Neural crest cell (in vitro differentiated cells): ENCODE data around the gene CIART. TPM values are rescaled to one million over a fixed set of nuclear protein-coding genes. Genes with fewer than 3 reads are reported as not detected.
"Not testable (repeated sequence)": the region's sequence is repeated elsewhere in the genome, so short reads cannot be mapped to it uniquely, and the experiment has no call there.

ENCODE experiments used
- DNase-seq: peaks from one replicate; pipeline ENCODE4 v3.0.0; 2021; ENCODE audit warnings: low read depth, mixed read lengths, low spot score
- H3K27ac Mint-ChIP-seq: one replicate; pipeline ENCODE4 v1.8.0; 2021; ENCODE audit warnings: mild to moderate bottlenecking, mixed read lengths; ENCODE audit not compliant: unreplicated experiment
- H3K27me3 Mint-ChIP-seq: 2 replicates; pipeline ENCODE4 v1.8.0; 2021; ENCODE audit warnings: low read depth, mild to moderate bottlenecking, mixed read lengths
- H3K36me3 Mint-ChIP-seq: 2 replicates; pipeline ENCODE4 v1.8.0; 2021; ENCODE audit warnings: low read depth, mild to moderate bottlenecking, mixed read lengths
- H3K4me1 Mint-ChIP-seq: 2 replicates; pipeline ENCODE4 v1.8.0; 2021; ENCODE audit warnings: mixed read lengths
- H3K4me3 Mint-ChIP-seq: one replicate; pipeline ENCODE4 v1.8.0; 2021; ENCODE audit warnings: mild to moderate bottlenecking, mixed read lengths
- H3K9me3 Mint-ChIP-seq: 2 replicates; pipeline ENCODE4 v1.8.0; 2021; ENCODE audit warnings: mixed read lengths
- total RNA-seq: library from RNA; stranded (reverse); gene quantifications from 2 replicates; pipeline ENCODE4 v1.2.1, GENCODE V29; 2021
- TF ChIP-seq, protein P1 (sequence below): fragments of 200-600 bp; sonication (generic); conservative IDR thresholded peaks from 2 replicates; pipeline ENCODE4 v1.5.0; 2021; ENCODE audit warnings: antibody characterized with exemption, mild to moderate bottlenecking

Gene CIART
- total RNA-seq, 1 donor from 2014 or later, result 3.7 TPM

DNA sequence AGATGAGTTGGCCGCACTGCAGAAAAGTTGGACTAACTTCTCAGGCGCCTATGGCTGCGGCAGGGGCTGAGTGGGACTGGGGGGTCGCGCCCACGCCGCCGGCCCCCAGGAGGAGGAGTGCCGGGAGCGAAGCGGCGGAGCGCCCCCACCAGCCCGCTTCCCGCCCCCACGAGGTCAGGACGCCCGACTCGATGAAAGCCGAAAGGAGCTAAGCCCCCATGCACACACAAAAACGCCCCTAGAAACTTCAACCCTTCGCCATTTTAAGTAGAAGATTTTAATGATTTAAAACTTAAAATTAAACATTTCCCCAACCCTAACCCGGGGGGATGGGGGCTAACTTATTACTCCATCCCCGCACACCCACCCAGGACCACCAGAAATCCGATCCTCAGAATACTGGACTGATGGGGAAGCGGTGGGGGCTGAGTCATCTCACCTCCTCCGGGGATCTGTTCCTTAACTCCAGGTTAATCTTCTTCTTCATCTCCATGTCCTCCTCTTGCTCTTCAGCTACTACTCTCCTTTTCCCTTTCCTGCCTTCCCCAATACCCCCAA is 47.0 kb upstream of the CIART start:
- no peaks in the 10 kb centered on the region for H3K27me3 Mint-ChIP-seq
- H3K4me3 Mint-ChIP-seq, result no peak overlapping the region
- H3K4me1 Mint-ChIP-seq, result peaks cover 16% of the 10 kb centered on the region
- TF ChIP-seq, protein P1, sequence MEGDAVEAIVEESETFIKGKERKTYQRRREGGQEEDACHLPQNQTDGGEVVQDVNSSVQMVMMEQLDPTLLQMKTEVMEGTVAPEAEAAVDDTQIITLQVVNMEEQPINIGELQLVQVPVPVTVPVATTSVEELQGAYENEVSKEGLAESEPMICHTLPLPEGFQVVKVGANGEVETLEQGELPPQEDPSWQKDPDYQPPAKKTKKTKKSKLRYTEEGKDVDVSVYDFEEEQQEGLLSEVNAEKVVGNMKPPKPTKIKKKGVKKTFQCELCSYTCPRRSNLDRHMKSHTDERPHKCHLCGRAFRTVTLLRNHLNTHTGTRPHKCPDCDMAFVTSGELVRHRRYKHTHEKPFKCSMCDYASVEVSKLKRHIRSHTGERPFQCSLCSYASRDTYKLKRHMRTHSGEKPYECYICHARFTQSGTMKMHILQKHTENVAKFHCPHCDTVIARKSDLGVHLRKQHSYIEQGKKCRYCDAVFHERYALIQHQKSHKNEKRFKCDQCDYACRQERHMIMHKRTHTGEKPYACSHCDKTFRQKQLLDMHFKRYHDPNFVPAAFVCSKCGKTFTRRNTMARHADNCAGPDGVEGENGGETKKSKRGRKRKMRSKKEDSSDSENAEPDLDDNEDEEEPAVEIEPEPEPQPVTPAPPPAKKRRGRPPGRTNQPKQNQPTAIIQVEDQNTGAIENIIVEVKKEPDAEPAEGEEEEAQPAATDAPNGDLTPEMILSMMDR, result no peak
- H3K9me3 Mint-ChIP-seq, result no peaks in the 10 kb centered on the region
- H3K27ac Mint-ChIP-seq, result no peak overlapping the region
- no peak for DNase-seq
- peaks cover 3% of the 10 kb centered on the region for H3K36me3 Mint-ChIP-seq

DNA sequence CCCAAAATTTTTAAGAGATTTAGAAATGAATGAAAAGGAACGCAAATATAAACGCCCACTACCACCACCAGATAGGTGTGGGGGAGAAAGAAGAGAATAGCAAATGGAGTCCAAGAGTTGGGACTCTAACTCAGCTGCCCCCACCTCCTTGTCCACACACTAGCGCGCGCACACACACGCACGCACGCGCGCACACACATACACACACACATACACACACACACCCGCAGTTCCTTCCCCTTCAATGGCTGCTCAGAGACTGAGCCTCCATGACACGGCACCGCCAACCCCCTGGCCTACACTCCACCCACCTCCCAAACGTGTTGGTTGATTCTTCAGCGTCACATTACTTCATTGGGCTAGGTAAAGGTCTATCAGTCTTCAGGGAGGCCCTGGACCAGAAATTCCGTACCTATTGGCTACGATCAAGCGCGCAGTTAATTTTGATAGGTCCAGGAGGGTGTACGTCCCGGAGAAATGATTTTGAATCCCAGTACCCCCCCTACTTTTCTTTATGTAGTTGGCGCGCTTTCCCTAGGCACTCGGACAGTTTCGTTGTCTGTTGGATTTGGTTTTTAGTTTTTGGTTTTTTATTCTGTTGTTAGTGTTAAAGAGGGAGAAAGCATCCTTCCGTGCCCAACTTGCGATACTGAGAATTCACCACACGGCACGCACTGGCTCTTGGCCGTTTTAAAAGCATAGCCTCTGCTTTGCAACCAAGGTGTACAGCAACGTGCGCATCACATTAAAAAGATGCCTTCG is 46.3 kb upstream of the CIART start, which contains the start of gene ANP32E:
ANP32E (minus strand) TSS at position 261 of the 762 bp plus-strand sequence. CDS start 326 bp downstream, outside the sequence.
- TF ChIP-seq, protein P1, result peak; percentile 46
- Mint-ChIP-seq H3K36me3 (no peaks in the 10 kb centered on the region), H3K27ac (peak within 1 kb of the TSS; percentile 87), H3K4me1 (peaks cover 16% of the 10 kb centered on the region), H3K27me3 (no peaks in the 10 kb centered on the region), H3K4me3 (no peak within 1 kb of the TSS), H3K9me3 (no peaks in the 10 kb centered on the region)
- DNase-seq, result peak; percentile 89

DNA sequence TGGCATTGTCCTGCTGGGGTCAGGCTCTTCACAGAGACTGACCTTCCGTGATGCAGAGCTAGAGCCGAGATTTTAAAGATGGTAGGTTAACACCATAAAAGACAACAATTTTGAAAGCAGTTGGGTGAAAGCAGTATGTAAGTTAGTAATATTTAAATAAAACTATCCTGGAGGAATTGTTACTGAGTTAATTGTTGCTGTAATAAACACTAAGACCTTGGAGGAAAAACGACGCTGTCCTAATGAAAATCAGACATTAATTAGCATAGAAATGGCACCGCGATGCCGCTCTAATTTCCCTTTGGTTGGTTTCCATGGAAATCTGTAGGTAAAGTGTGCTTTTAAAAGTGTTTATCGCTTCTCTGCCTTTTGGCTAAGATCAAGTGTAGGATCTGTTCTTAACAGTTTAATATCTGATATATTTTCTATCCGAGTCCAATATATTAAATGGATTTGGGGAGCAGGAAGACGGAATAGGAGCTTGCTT is 45.7 kb upstream of the CIART start:
- Mint-ChIP-seq H3K4me1 (peaks cover 16% of the 10 kb centered on the region), H3K4me3 (no peak overlapping the region), H3K9me3 (no peaks in the 10 kb centered on the region), H3K27me3 (no peaks in the 10 kb centered on the region), H3K36me3 (no peaks in the 10 kb centered on the region), H3K27ac (no peak overlapping the region)
- TF ChIP-seq, protein P1, result no peak
- DNase-seq, result no peak

DNA sequence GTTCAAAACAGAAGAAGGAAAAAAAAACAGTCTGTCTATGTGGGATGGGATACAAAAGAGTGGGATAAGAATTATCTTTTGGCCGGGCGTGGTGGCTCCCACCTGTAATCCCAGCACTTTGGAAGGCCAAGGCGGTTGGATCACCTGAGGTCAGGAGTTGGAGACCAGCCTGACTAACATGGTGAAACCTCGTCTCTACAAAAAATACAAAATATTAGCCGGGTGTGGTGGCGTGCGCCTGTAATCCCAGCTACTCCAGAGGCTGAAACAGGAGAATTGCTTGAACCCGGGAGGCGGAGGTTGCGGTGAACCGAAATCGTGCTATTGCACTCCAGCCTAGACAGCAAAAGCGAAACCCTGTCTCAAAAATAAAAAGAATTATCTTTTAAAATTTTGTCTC is 45.2 kb upstream of the CIART start:
- H3K36me3 Mint-ChIP-seq, DNase-seq, H3K9me3 Mint-ChIP-seq, H3K4me3 Mint-ChIP-seq, H3K27me3 Mint-ChIP-seq, H3K27ac Mint-ChIP-seq: not testable (repeated sequence)
- peaks cover 16% of the 10 kb centered on the region for H3K4me1 Mint-ChIP-seq

DNA sequence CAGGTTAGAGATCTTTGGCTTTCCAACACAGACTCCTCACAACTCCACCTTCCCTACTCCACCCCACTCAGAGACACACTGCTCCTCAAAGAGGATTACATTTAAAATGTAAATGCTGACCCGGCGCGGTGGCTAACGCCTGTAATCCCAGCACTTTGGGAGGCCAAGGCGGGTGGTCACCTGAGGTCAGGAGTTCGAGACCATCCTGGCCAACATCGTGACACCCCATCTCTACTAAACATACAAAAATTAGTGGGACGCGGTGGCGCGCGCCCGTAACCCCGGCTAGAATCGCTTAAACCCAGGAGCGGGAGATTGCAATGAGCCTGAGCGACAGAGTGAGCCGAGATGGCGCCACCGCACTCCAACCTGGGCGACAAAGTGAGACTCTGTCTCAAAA is 44.6 kb upstream of the CIART start:
- H3K9me3 Mint-ChIP-seq, result no peaks in the 10 kb centered on the region
- no peak for DNase-seq
- no peak overlapping the region for H3K27ac Mint-ChIP-seq
- peaks cover 16% of the 10 kb centered on the region for H3K4me1 Mint-ChIP-seq
- H3K36me3 Mint-ChIP-seq, result no peaks in the 10 kb centered on the region
- H3K4me3 Mint-ChIP-seq, result no peak overlapping the region
- TF ChIP-seq, protein P1, result no peak
- H3K27me3 Mint-ChIP-seq, result no peaks in the 10 kb centered on the region

DNA sequence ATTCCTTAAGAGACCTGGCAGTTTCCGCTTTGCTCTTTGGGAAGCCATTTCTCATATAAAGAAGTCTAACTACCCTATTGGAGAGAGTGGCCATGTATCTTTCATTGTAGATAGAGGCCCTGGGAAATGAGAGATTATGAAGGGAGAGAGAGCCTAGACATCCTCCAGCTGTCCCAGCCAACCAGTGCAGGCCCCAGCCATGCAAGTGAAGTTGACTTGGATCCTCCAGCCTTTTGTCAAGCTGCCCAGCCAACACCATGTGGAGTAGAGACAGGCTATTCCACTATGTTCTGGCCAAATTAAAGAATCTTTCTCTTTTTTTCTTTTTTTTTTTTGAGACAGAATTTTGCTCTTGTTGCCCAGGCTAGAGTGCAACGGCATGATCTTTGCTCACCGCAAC is 39.4 kb upstream of the CIART start:
- no peaks in the 10 kb centered on the region for H3K36me3 Mint-ChIP-seq
- no peaks in the 10 kb centered on the region for H3K9me3 Mint-ChIP-seq
- no peak overlapping the region for H3K27ac Mint-ChIP-seq
- H3K4me3 Mint-ChIP-seq, result no peak overlapping the region
- no peaks in the 10 kb centered on the region for H3K4me1 Mint-ChIP-seq
- TF ChIP-seq, protein P1, result no peak
- H3K27me3 Mint-ChIP-seq, result no peaks in the 10 kb centered on the region
- DNase-seq, result no peak
